HepG2 (cell line): Measurements from ENCODE around the gene KRTDAP. TPM values are rescaled to one million over a fixed set of nuclear protein-coding genes. Genes with fewer than 3 reads are reported as not detected.

Source experiments
- ARHGAP35 ChIP-seq: sonication (generic); formaldehyde crosslinking; IDR thresholded peaks from 2 replicates; pipeline ENCODE4 v1.9.0; 2022; ENCODE audit warnings: mild to moderate bottlenecking, inconsistent platforms, moderate library complexity, missing genetic modification reagents, borderline replicate concordance
- CREM ChIP-seq, 2 experiments: sonication (generic) in 1 of 2; formaldehyde crosslinking in 1 of 2; IDR thresholded peaks; 2 replicates each; pipeline versions ENCODE4 v1.4.0 to v1.6.1; 2016 to 2020; ENCODE audit warnings: antibody characterized with exemption in 1 of 2, mild to moderate bottlenecking in 1 of 2, missing genetic modification reagents in 1 of 2
- DNMT1 ChIP-seq: sonication (generic); formaldehyde crosslinking; IDR thresholded peaks from 2 replicates; pipeline ENCODE4 v1.5.1; 2020; ENCODE audit warnings: mild to moderate bottlenecking, missing genetic modification reagents
- HHEX ChIP-seq: IDR thresholded peaks from 2 replicates; pipeline ENCODE4 v1.6.1; 2016; ENCODE audit warnings: control low read depth
- MAFF ChIP-seq: IDR thresholded peaks from 2 replicates; pipeline ENCODE4 v1.6.1; 2011; ENCODE audit warnings: low read depth, low read length, improper control_type of control experiment
- MTF2 ChIP-seq: sonication (generic); formaldehyde crosslinking; IDR thresholded peaks from 2 replicates; pipeline ENCODE4 v1.5.0; 2020; ENCODE audit warnings: missing genetic modification reagents, borderline replicate concordance
- NFIB ChIP-seq: sonication (generic); formaldehyde crosslinking; IDR thresholded peaks from 2 replicates; pipeline ENCODE4 v1.9.0; 2021; ENCODE audit warnings: missing genetic modification reagents, mild to moderate bottlenecking, borderline replicate concordance
- SETDB1 ChIP-seq: sonication (generic); formaldehyde crosslinking; IDR thresholded peaks from 2 replicates; pipeline ENCODE4 v1.5.1; 2020; ENCODE audit warnings: missing genetic modification reagents, mild to moderate bottlenecking, borderline replicate concordance
- SP2 ChIP-seq: sonication (generic); formaldehyde crosslinking; IDR thresholded peaks from 2 replicates; pipeline ENCODE4 v1.5.1; 2020; ENCODE audit warnings: mild to moderate bottlenecking, missing genetic modification reagents
- SSRP1 ChIP-seq: IDR thresholded peaks from 2 replicates; pipeline ENCODE4 v1.6.1; 2016; ENCODE audit warnings: control low read depth
- ZFP36L1 ChIP-seq: sonication (generic); formaldehyde crosslinking; IDR thresholded peaks from 2 replicates; pipeline ENCODE4 v1.8.0; 2022; ENCODE audit warnings: mild to moderate bottlenecking, missing genetic modification reagents, moderate library complexity
- ZNF207 ChIP-seq: fragments of 450-650 bp; IDR thresholded peaks from 2 replicates; pipeline ENCODE4 v1.6.1; 2016; ENCODE audit warnings: antibody characterized with exemption, borderline replicate concordance
- ZNF224 ChIP-seq: sonication (generic); formaldehyde crosslinking; IDR thresholded peaks from 2 replicates; pipeline ENCODE4 v1.5.0; 2020; ENCODE audit warnings: mild to moderate bottlenecking, missing genetic modification reagents
- ZNF264 ChIP-seq: sonication (generic); formaldehyde crosslinking; IDR thresholded peaks from 2 replicates; pipeline ENCODE4 v1.4.0; 2020; ENCODE audit warnings: missing genetic modification reagents
- ZNF292 ChIP-seq: sonication (generic); formaldehyde crosslinking; IDR thresholded peaks from 2 replicates; pipeline ENCODE4 v1.8.1; 2022; ENCODE audit warnings: mild to moderate bottlenecking, low read depth, missing genetic modification reagents, borderline replicate concordance
- ZNF430 ChIP-seq: sonication (generic); formaldehyde crosslinking; IDR thresholded peaks from 2 replicates; pipeline ENCODE4 v1.9.0; 2021; ENCODE audit warnings: mild to moderate bottlenecking, missing genetic modification reagents
- ZNF546 ChIP-seq: sonication (generic); formaldehyde crosslinking; conservative IDR thresholded peaks from 2 replicates; pipeline ENCODE4 v1.8.1; 2023; ENCODE audit warnings: mild to moderate bottlenecking, missing genetic modification reagents
- polyA plus RNA-seq, 8 experiments: library from polyadenylated mRNA; depleted of rRNA in 3 of 8; stranded (reverse) in 7 of 8; unstranded in 1 of 8; fragments of >200 nt; fragmentation: Illumina TruSeq in 4 of 8; extraction: Trizol in 4 of 8; gene quantifications; 2 replicates each; pipeline versions ENCODE4 v1.2.1 to v1.2.3, GENCODE V29; 2011 to 2016; ENCODE audit warnings: low read depth in 4 of 8, missing spikeins in 1 of 8, mixed read lengths in 1 of 8; ENCODE audit not compliant: insufficient read depth in 1 of 8
- total RNA-seq, 5 experiments: library from RNA; depleted of rRNA; stranded (reverse); fragments of >200 nt; fragmentation: Illumina TruSeq; extraction: Trizol; gene quantifications; 2 replicates each; pipeline ENCODE4 v1.2.3, GENCODE V29; 2016; ENCODE audit warnings: low read depth in 1 of 5
- TF ChIP-seq, protein P1 (sequence below): sonication (generic); formaldehyde crosslinking; IDR thresholded peaks from 2 replicates; pipeline ENCODE4 v1.4.0; 2020; ENCODE audit warnings: missing genetic modification reagents
- TF ChIP-seq, protein P2 (sequence below): IDR thresholded peaks from 2 replicates; pipeline ENCODE4 v1.6.1; 2016; ENCODE audit warnings: missing genetic modification reagents, missing compliant biosample characterization

Gene KRTDAP
- total and polyA plus RNA-seq, 2 of the 13 experiments (the other 11 are each of a cell fraction or from before 2014, with no cell fraction given), result 0.86 to 1.5 TPM

DNA sequence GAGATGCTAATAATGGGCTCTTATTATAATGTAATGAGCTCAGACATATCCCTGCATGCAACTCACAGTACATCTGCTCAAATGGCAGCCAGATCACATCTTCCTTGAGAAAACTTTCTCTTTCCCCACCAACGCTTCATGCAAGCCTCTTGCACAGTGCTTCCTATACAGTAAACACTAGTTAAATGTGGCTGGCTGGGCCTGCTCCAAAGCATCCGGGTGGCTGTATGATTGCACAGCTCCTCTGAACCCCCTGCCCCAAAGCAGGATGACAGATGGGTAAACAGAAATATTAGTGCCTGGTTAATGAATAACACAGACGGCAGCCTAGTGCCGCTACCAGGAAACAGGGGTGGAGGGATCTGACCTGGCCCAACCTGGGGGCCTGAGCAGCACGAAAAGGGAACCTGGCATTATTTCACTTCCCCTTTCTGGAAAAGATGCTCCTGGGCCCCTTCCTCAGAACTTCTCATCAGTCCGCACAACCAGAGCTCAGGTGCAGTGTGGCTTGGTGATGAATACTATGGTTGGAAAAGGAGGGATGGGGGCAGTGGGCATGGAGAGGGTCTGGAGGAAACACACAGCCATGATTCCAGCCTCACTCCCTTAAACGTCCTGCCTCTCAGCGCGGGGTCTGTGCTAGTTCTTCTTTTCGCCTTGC is 31.4 kb downstream of the KRTDAP start (continued):
- TF ChIP-seq SETDB1 (CRISPR knock-in tag) (no peak), MAFF (no peak), ZNF264 (CRISPR knock-in tag) (peak; percentile 79), ZNF430 (CRISPR knock-in tag) (no peak; the same call in none of the 2 replicates), ZNF207 (no peak), ARHGAP35 (no peak), ZFP36L1 (CRISPR knock-in tag) (no peak), SP2 (CRISPR knock-in tag) (no peak), ZNF292 (CRISPR knock-in tag) (peak; percentile 83; the same call in 1 of the 2 replicates), ZNF224 (no peak), CREM (IDR thresholded peaks at IDR 0.05) (peak; percentile 40; the same call in 1 of the 2 replicates), CREM (CRISPR knock-in tag; IDR thresholded peaks at IDR 0.05) (no peak), DNMT1 (CRISPR knock-in tag) (no peak), NFIB (CRISPR knock-in tag) (no peak), MTF2 (CRISPR knock-in tag) (no peak), SSRP1 (CRISPR knock-in tag) (no peak), HHEX (CRISPR knock-in tag) (0 out of 2 replicates have a peak, but pooled peaks have one; percentile 11), ZNF546 (CRISPR knock-in tag) (no peak)
- TF ChIP-seq, protein P1, sequence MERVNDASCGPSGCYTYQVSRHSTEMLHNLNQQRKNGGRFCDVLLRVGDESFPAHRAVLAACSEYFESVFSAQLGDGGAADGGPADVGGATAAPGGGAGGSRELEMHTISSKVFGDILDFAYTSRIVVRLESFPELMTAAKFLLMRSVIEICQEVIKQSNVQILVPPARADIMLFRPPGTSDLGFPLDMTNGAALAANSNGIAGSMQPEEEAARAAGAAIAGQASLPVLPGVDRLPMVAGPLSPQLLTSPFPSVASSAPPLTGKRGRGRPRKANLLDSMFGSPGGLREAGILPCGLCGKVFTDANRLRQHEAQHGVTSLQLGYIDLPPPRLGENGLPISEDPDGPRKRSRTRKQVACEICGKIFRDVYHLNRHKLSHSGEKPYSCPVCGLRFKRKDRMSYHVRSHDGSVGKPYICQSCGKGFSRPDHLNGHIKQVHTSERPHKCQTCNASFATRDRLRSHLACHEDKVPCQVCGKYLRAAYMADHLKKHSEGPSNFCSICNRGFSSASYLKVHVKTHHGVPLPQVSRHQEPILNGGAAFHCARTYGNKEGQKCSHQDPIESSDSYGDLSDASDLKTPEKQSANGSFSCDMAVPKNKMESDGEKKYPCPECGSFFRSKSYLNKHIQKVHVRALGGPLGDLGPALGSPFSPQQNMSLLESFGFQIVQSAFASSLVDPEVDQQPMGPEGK, result peak; percentile 89
- TF ChIP-seq, protein P2, sequence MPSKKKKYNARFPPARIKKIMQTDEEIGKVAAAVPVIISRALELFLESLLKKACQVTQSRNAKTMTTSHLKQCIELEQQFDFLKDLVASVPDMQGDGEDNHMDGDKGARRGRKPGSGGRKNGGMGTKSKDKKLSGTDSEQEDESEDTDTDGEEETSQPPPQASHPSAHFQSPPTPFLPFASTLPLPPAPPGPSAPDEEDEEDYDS (CRISPR knock-in tag), result peak; percentile 61; the same call in 1 of the 2 replicates
- TF ChIP-seq, all 625 proteins: peak for 171
